HepG2 (cell line): ENCODE data around the gene RIPPLY2. TPM values are rescaled to one million over a fixed set of nuclear protein-coding genes. Genes with fewer than 3 reads are reported as not detected.

Experiments
- ARID2 ChIP-seq: sonication (generic); formaldehyde crosslinking; IDR thresholded peaks from 2 replicates; pipeline ENCODE4 v1.8.1; 2022; ENCODE audit warnings: mild to moderate bottlenecking, missing genetic modification reagents, borderline replicate concordance
- GTF3A ChIP-seq: sonication (generic); formaldehyde crosslinking; conservative IDR thresholded peaks from 2 replicates; pipeline ENCODE4 v1.4.0; 2020; ENCODE audit warnings: mild to moderate bottlenecking, missing genetic modification reagents
- HNRNPUL1 ChIP-seq: fragments of 200-400 bp; formaldehyde crosslinking; IDR thresholded peaks from 2 replicates; pipeline ENCODE4 v1.6.1; 2017; ENCODE audit warnings: low read depth, mild to moderate bottlenecking, low read length, moderate library complexity
- KLF6 ChIP-seq: IDR thresholded peaks from 2 replicates; pipeline ENCODE4 v1.8.0; 2016; ENCODE audit warnings: missing biosample characterization, missing genetic modification reagents
- MTA3 ChIP-seq: sonication (generic); formaldehyde crosslinking; IDR thresholded peaks from 2 replicates; pipeline ENCODE4 v1.4.0; 2020; ENCODE audit warnings: missing genetic modification reagents
- TCF7L2 ChIP-seq: IDR thresholded peaks from 2 replicates; pipeline ENCODE4 v1.6.1; 2011; ENCODE audit warnings: mild to moderate bottlenecking, low read depth, low read length, moderate library complexity
- TFDP1 ChIP-seq: IDR thresholded peaks from 2 replicates; pipeline ENCODE4 v1.6.1; 2016; ENCODE audit warnings: missing compliant biosample characterization, missing genetic modification reagents, borderline replicate concordance
- ZFP37 ChIP-seq: sonication (generic); formaldehyde crosslinking; IDR thresholded peaks from 2 replicates; pipeline ENCODE4 v1.4.0; 2020; ENCODE audit warnings: missing genetic modification reagents, borderline replicate concordance
- ZNF383 ChIP-seq: sonication (generic); formaldehyde crosslinking; IDR thresholded peaks from 2 replicates; pipeline ENCODE4 v1.4.0; 2020; ENCODE audit warnings: missing genetic modification reagents, mild to moderate bottlenecking, borderline replicate concordance
- ZNF772 ChIP-seq: sonication (generic); formaldehyde crosslinking; IDR thresholded peaks from 2 replicates; pipeline ENCODE4 v1.5.0; 2020; ENCODE audit warnings: mild to moderate bottlenecking, missing genetic modification reagents
- ZNF83 ChIP-seq: sonication (generic); formaldehyde crosslinking; IDR thresholded peaks from 2 replicates; pipeline ENCODE4 v1.4.0; 2020; ENCODE audit warnings: missing genetic modification reagents, mild to moderate bottlenecking, borderline replicate concordance
- polyA plus RNA-seq, 8 experiments: library from polyadenylated mRNA; depleted of rRNA in 3 of 8; stranded (reverse) in 7 of 8; unstranded in 1 of 8; fragments of >200 nt; fragmentation: Illumina TruSeq in 4 of 8; extraction: Trizol in 4 of 8; gene quantifications; 2 replicates each; pipeline versions ENCODE4 v1.2.1 to v1.2.3, GENCODE V29; 2011 to 2016; ENCODE audit warnings: low read depth in 4 of 8, missing spikeins in 1 of 8, mixed read lengths in 1 of 8; ENCODE audit not compliant: insufficient read depth in 1 of 8
- total RNA-seq, 5 experiments: library from RNA; depleted of rRNA; stranded (reverse); fragments of >200 nt; fragmentation: Illumina TruSeq; extraction: Trizol; gene quantifications; 2 replicates each; pipeline ENCODE4 v1.2.3, GENCODE V29; 2016; ENCODE audit warnings: low read depth in 1 of 5
- TF ChIP-seq, protein P1 (sequence below), 2 experiments: fragments of 450-650 bp in 1 of 2; sonication (generic) in 1 of 2; formaldehyde crosslinking in 1 of 2; IDR thresholded peaks; 2 replicates each; pipeline versions ENCODE4 v1.6.1 to v1.8.0; 2016 to 2022; ENCODE audit warnings: antibody characterized with exemption in 1 of 2, mild to moderate bottlenecking in 1 of 2, missing genetic modification reagents in 1 of 2
- TF ChIP-seq, protein P2 (sequence below): sonication (generic); formaldehyde crosslinking; IDR thresholded peaks from 2 replicates; pipeline ENCODE4 v1.4.0; 2020; ENCODE audit warnings: missing genetic modification reagents, borderline replicate concordance

The RIPPLY2 gene
- total and polyA plus RNA-seq, 2 of the 13 experiments (the other 11 are each of a cell fraction or from before 2014, with no cell fraction given) = not detected

GRCh38 chr6:83859410-83860358 is 6.5 kb downstream of the RIPPLY2 start, which contains the start of gene CYB5R4 (continued):
- TF ChIP-seq, protein P1, sequence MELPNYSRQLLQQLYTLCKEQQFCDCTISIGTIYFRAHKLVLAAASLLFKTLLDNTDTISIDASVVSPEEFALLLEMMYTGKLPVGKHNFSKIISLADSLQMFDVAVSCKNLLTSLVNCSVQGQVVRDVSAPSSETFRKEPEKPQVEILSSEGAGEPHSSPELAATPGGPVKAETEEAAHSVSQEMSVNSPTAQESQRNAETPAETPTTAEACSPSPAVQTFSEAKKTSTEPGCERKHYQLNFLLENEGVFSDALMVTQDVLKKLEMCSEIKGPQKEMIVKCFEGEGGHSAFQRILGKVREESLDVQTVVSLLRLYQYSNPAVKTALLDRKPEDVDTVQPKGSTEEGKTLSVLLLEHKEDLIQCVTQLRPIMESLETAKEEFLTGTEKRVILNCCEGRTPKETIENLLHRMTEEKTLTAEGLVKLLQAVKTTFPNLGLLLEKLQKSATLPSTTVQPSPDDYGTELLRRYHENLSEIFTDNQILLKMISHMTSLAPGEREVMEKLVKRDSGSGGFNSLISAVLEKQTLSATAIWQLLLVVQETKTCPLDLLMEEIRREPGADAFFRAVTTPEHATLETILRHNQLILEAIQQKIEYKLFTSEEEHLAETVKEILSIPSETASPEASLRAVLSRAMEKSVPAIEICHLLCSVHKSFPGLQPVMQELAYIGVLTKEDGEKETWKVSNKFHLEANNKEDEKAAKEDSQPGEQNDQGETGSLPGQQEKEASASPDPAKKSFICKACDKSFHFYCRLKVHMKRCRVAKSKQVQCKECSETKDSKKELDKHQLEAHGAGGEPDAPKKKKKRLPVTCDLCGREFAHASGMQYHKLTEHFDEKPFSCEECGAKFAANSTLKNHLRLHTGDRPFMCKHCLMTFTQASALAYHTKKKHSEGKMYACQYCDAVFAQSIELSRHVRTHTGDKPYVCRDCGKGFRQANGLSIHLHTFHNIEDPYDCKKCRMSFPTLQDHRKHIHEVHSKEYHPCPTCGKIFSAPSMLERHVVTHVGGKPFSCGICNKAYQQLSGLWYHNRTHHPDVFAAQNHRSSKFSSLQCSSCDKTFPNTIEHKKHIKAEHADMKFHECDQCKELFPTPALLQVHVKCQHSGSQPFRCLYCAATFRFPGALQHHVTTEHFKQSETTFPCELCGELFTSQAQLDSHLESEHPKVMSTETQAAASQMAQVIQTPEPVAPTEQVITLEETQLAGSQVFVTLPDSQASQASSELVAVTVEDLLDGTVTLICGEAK (IDR thresholded peaks at IDR 0.05) = no peak
- TF ChIP-seq, protein P1 (CRISPR knock-in tag; IDR thresholded peaks at IDR 0.05) = peak; percentile 80
- TF ChIP-seq TCF7L2 = no peak
- no peak for TF ChIP-seq GTF3A (CRISPR knock-in tag)
- TF ChIP-seq ZNF83 = peak; percentile 94
- peak; percentile 93 for TF ChIP-seq MTA3 (CRISPR knock-in tag)
- TF ChIP-seq ARID2 (CRISPR knock-in tag) = peak; percentile 98; the same call in 1 of the 2 replicates
- peak; percentile 74 for TF ChIP-seq ZNF772 (CRISPR knock-in tag)
- peak; percentile 100 for TF ChIP-seq KLF6
- TF ChIP-seq, protein P2, sequence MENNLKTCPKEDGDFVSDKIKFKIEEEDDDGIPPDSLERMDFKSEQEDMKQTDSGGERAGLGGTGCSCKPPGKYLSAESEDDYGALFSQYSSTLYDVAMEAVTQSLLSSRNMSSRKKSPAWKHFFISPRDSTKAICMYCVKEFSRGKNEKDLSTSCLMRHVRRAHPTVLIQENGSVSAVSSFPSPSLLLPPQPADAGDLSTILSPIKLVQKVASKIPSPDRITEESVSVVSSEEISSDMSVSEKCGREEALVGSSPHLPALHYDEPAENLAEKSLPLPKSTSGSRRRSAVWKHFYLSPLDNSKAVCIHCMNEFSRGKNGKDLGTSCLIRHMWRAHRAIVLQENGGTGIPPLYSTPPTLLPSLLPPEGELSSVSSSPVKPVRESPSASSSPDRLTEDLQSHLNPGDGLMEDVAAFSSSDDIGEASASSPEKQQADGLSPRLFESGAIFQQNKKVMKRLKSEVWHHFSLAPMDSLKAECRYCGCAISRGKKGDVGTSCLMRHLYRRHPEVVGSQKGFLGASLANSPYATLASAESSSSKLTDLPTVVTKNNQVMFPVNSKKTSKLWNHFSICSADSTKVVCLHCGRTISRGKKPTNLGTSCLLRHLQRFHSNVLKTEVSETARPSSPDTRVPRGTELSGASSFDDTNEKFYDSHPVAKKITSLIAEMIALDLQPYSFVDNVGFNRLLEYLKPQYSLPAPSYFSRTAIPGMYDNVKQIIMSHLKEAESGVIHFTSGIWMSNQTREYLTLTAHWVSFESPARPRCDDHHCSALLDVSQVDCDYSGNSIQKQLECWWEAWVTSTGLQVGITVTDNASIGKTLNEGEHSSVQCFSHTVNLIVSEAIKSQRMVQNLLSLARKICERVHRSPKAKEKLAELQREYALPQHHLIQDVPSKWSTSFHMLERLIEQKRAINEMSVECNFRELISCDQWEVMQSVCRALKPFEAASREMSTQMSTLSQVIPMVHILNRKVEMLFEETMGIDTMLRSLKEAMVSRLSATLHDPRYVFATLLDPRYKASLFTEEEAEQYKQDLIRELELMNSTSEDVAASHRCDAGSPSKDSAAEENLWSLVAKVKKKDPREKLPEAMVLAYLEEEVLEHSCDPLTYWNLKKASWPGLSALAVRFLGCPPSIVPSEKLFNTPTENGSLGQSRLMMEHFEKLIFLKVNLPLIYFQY (CRISPR knock-in tag) = peak; percentile 97
- no peak for TF ChIP-seq ZNF383 (CRISPR knock-in tag)
- peak; percentile 47; the same call in 1 of the 2 replicates for TF ChIP-seq TFDP1 (CRISPR knock-in tag)
- TF ChIP-seq HNRNPUL1 = no peak
- TF ChIP-seq ZFP37 (CRISPR knock-in tag) = peak; percentile 98; the same call in 1 of the 2 replicates
